Fibroblast of lung (primary cell): ENCODE measurements around the gene SESN3. TPM values are rescaled to one million over a fixed set of nuclear protein-coding genes. Genes with fewer than 3 reads are reported as not detected.

Source experiments
- DNase-seq, 2 donors: peaks; one replicate each; pipeline versions ENCODE4 v3.0.0 to v3.0.0-alpha.2; 2010; ENCODE audit warnings: low read depth in 2 of 2
- H2AFZ ChIP-seq: 2 replicates; pipeline ENCODE4 v1.5.1; 2012; ENCODE audit warnings: low read length, control low read depth, inconsistent platforms
- H3K27ac ChIP-seq: 2 replicates; pipeline ENCODE4 v1.5.1; 2011; ENCODE audit warnings: low read length, control low read depth; ENCODE audit not compliant: insufficient read depth
- H3K27me3 ChIP-seq: 2 replicates; pipeline ENCODE4 v1.5.1; 2011; ENCODE audit warnings: mild to moderate bottlenecking, low read length; ENCODE audit not compliant: control insufficient read depth, insufficient read depth
- H3K36me3 ChIP-seq: 2 replicates; pipeline ENCODE4 v1.5.1; 2011; ENCODE audit warnings: low read length; ENCODE audit not compliant: control insufficient read depth, insufficient read depth
- H3K4me1 ChIP-seq: 2 replicates; pipeline ENCODE4 v1.5.1; 2011; ENCODE audit warnings: low read length; ENCODE audit not compliant: control insufficient read depth, insufficient read depth; ENCODE audit errors: extremely low read depth
- H3K4me2 ChIP-seq: 2 replicates; pipeline ENCODE4 v1.5.1; 2011; ENCODE audit warnings: low read length, control low read depth; ENCODE audit not compliant: insufficient read depth; ENCODE audit errors: extremely low read depth
- H3K4me3 ChIP-seq, 4 experiments: fragments of 200-600 bp in 1 of 4; sonication (generic) in 1 of 4; replicated peaks in 1 of 4; 2 replicates each; pipeline ENCODE4 v1.5.1; 2011 to 2016; ENCODE audit warnings: low read length in 4 of 4, low read depth in 3 of 4, mild to moderate bottlenecking in 3 of 4, control low read depth in 2 of 4, inconsistent platforms in 1 of 4, mixed read lengths in 1 of 4; ENCODE audit not compliant: insufficient read depth in 1 of 4; ENCODE audit errors: control extremely low read depth in 1 of 4
- H3K79me2 ChIP-seq: 2 replicates; pipeline ENCODE4 v1.5.1; 2012; ENCODE audit warnings: mild to moderate bottlenecking, low read length, inconsistent platforms; ENCODE audit not compliant: control insufficient read depth, insufficient read depth
- H3K9ac ChIP-seq: 2 replicates; pipeline ENCODE4 v1.5.1; 2011; ENCODE audit warnings: mild to moderate bottlenecking, low read length, control low read depth; ENCODE audit not compliant: insufficient read depth
- H3K9me3 ChIP-seq: 2 replicates; pipeline ENCODE4 v1.5.1; 2012; ENCODE audit warnings: low read depth, low read length; ENCODE audit not compliant: control insufficient read depth, insufficient read depth
- H4K20me1 ChIP-seq: 2 replicates; pipeline ENCODE4 v1.5.1; 2011; ENCODE audit warnings: low read length; ENCODE audit not compliant: control insufficient read depth, insufficient read depth; ENCODE audit errors: extremely low read depth
- CTCF ChIP-seq, 2 donors: IDR thresholded peaks in 1 of 2; conservative IDR thresholded peaks in 1 of 2; 1 replicate in 1 of 2; 2 replicates in 1 of 2; pipeline ENCODE4 v1.5.1; 2011 to 2012; ENCODE audit warnings: low read length in 2 of 2, control low read depth in 1 of 2, inconsistent platforms in 1 of 2, low read depth in 1 of 2, mild to moderate bottlenecking in 1 of 2
- EZH2 ChIP-seq: IDR thresholded peaks from 2 replicates; pipeline ENCODE4 v1.5.1; 2012; ENCODE audit warnings: low read length, control low read depth, mild to moderate bottlenecking; ENCODE audit errors: missing control alignments
- polyA plus RNA-seq, 2 donors: library from polyadenylated mRNA; depleted of rRNA in 1 of 2; stranded (reverse) in 1 of 2; unstranded in 1 of 2; fragments of >200 nt; gene quantifications; 2 replicates each; pipeline ENCODE4 v1.2.1, GENCODE V29; 2011 to 2012; ENCODE audit warnings: missing spikeins in 1 of 2
- total RNA-seq: library from RNA; depleted of rRNA; stranded (reverse); fragments of >200 nt; gene quantifications from 2 replicates; pipeline ENCODE4 v1.2.1, GENCODE V29; 2014

SESN3 gene
- total and polyA plus RNA-seq, 2 donors (not counting 1 experiment from before 2014, with no cell fraction given): 6.4 to 60.1 TPM

- Histone ChIP-seq H4K20me1 (no peaks in the 10 kb centered on the region), H3K36me3 (no peaks in the 10 kb centered on the region), H3K79me2 (no peaks in the 10 kb centered on the region), H3K9me3 (no peaks in the 10 kb centered on the region), H3K4me1 (no peaks in the 10 kb centered on the region), H3K9ac (no peak overlapping the region), H3K27me3 (no peaks in the 10 kb centered on the region), H3K4me3 (no peak overlapping the region), H2AFZ (no peak overlapping the region), H3K4me2 (no peak overlapping the region), H3K27ac (no peak overlapping the region)
- DNase-seq: peak in 1 of 2 donors; percentile 80
- TF ChIP-seq EZH2 (no peak), CTCF (conservative IDR thresholded peaks at IDR 0.05 in 1 of 2, IDR thresholded peaks at IDR 0.05 in 1 of 2; ENCODE audit: low read depth in 1 of 2, low read length in 2 of 2) (no peak)
Measured at GRCh38 chr11:95245038-95245437, 14.0 kb upstream of the SESN3 start.

- Histone ChIP-seq H3K9me3 (no peaks in the 10 kb centered on the region), H3K9ac (no peak overlapping the region), H4K20me1 (no peaks in the 10 kb centered on the region), H3K36me3 (no peaks in the 10 kb centered on the region), H2AFZ (no peak overlapping the region), H3K4me3 (no peak overlapping the region), H3K4me1 (no peaks in the 10 kb centered on the region), H3K79me2 (no peaks in the 10 kb centered on the region), H3K4me2 (no peak overlapping the region), H3K27ac (no peak overlapping the region), H3K27me3 (no peaks in the 10 kb centered on the region)
- TF ChIP-seq EZH2 (no peak), CTCF (conservative IDR thresholded peaks at IDR 0.05 in 1 of 2, IDR thresholded peaks at IDR 0.05 in 1 of 2; ENCODE audit: low read depth in 1 of 2, low read length in 2 of 2) (no peak)
- DNase-seq: no peak
Measured at GRCh38 chr11:95243673-95244072, 12.7 kb upstream of the SESN3 start.

GRCh38 chr11:95242845-95243605 is 12.0 kb upstream of the SESN3 start:
- no peaks in the 10 kb centered on the region for H3K36me3 ChIP-seq
- H4K20me1 ChIP-seq: no peaks in the 10 kb centered on the region
- H3K79me2 ChIP-seq: no peaks in the 10 kb centered on the region
- no peak overlapping the region for H2AFZ ChIP-seq
- no peak overlapping the region for H3K27ac ChIP-seq
- H3K9ac ChIP-seq: no peak overlapping the region
- no peak for DNase-seq
- H3K27me3 ChIP-seq: no peaks in the 10 kb centered on the region
- H3K4me1 ChIP-seq: no peaks in the 10 kb centered on the region
- H3K4me2 ChIP-seq: no peak overlapping the region
- TF ChIP-seq CTCF (conservative IDR thresholded peaks at IDR 0.05 in 1 of 2, IDR thresholded peaks at IDR 0.05 in 1 of 2; ENCODE audit: low read depth in 1 of 2, low read length in 2 of 2) (no peak), EZH2 (no peak)
- no peak overlapping the region for H3K4me3 ChIP-seq
- H3K9me3 ChIP-seq: no peaks in the 10 kb centered on the region
